ENCODE measurements around the gene MPPED1.

DNA sequence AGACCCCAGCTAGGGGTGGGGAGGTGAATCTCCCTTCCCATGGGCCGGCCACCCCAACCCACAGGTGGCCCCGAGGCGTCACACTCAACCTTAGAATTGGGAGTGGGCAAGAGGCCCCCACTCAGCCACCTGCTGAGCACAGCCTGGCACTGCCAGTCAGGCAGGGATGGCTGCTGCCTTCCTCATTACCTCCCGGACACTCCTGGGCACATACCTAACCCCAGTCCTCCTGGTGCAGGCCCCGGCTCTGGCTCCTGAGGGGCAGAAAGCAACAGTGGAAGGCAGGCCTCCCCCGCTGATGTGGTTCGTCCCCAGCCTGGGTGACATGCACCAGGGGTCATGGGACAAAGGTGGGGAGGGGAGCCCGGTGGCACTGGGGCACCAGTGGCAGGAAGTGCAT, 103.6 kb downstream of the MPPED1 start:
- TF ChIP-seq EZH2 (IDR thresholded peaks at IDR 0.05; ENCODE audit: borderline replicate concordance), result no peak
- TF ChIP-seq, protein P1, sequence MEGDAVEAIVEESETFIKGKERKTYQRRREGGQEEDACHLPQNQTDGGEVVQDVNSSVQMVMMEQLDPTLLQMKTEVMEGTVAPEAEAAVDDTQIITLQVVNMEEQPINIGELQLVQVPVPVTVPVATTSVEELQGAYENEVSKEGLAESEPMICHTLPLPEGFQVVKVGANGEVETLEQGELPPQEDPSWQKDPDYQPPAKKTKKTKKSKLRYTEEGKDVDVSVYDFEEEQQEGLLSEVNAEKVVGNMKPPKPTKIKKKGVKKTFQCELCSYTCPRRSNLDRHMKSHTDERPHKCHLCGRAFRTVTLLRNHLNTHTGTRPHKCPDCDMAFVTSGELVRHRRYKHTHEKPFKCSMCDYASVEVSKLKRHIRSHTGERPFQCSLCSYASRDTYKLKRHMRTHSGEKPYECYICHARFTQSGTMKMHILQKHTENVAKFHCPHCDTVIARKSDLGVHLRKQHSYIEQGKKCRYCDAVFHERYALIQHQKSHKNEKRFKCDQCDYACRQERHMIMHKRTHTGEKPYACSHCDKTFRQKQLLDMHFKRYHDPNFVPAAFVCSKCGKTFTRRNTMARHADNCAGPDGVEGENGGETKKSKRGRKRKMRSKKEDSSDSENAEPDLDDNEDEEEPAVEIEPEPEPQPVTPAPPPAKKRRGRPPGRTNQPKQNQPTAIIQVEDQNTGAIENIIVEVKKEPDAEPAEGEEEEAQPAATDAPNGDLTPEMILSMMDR (IDR thresholded peaks at IDR 0.05; ENCODE audit: poor library complexity), result no peak

All from hepatocyte (in vitro differentiated cells).